ENCODE measurements around the gene HEG1. TPM values are rescaled to one million over a fixed set of nuclear protein-coding genes. Genes with fewer than 3 reads are reported as not detected.

HEG1 gene
- total and polyA plus RNA-seq, 2 of the 8 experiments (the other 6 are each of a cell fraction or from before 2014, with no cell fraction given): 5.3 to 9.7 TPM

DNA sequence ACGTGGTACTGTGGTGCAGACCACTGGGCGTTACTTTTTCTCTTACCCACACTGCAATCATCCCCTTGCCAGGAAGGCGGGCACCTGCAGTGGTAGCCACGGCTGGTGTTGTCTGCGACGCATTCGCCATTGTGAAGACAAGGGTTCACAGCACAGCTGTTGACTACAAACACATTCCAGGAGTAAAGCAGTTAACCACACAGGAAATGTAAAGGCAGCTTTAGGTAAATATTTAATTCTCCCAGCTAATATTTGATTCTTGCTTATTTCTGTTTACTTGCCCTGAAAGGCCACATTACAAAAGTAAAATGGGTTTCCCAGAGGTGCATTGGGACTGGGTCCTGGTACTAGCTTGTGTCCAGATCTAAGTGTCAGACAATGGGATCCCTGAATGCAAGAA, 45.4 kb downstream of the HEG1 start:
- TF ChIP-seq PHF8 (conservative IDR thresholded peaks at IDR 0.05; ENCODE audit: low read depth, low read length) (no peak), CREB1 (IDR thresholded peaks at IDR 0.05) (no peak), SP2 (IDR thresholded peaks at IDR 0.05; ENCODE audit: low read length) (no peak), CBX5 (IDR thresholded peaks at IDR 0.05; ENCODE audit: low read depth, low read length) (no peak), POLR2A (IDR thresholded peaks at IDR 0.05; ENCODE audit: control extremely low read depth in 1 of 2, low read depth in 2 of 2, low read length in 2 of 2) (no peak), NRF1 (IDR thresholded peaks at IDR 0.05; ENCODE audit: low read depth, low read length) (no peak), TCF12 (IDR thresholded peaks at IDR 0.05; ENCODE audit: low read depth, low read length) (no peak), BRCA1 (IDR thresholded peaks at IDR 0.05; ENCODE audit: low read depth, low read length) (no peak), SIN3A (conservative IDR thresholded peaks at IDR 0.05 in 1 of 2, IDR thresholded peaks at IDR 0.05 in 1 of 2; ENCODE audit: low read depth in 1 of 2, low read length in 2 of 2) (no peak), SRF (IDR thresholded peaks at IDR 0.05; ENCODE audit: low read depth, low read length) (no peak), ZNF274 (IDR thresholded peaks at IDR 0.05; ENCODE audit: borderline replicate concordance, extremely low read depth, low read length) (no peak), CBX8 (IDR thresholded peaks at IDR 0.05; ENCODE audit: borderline replicate concordance, low read depth, low read length) (no peak), EGR1 (IDR thresholded peaks at IDR 0.05; ENCODE audit: borderline replicate concordance, low read depth, low read length) (no peak), TEAD4 (IDR thresholded peaks at IDR 0.05; ENCODE audit: low read depth, low read length) (no peak), SIX5 (IDR thresholded peaks at IDR 0.05; ENCODE audit: low read depth, low read length) (no peak), TAF1 (IDR thresholded peaks at IDR 0.05; ENCODE audit: low read depth, low read length) (no peak)
- TF ChIP-seq, protein P1, sequence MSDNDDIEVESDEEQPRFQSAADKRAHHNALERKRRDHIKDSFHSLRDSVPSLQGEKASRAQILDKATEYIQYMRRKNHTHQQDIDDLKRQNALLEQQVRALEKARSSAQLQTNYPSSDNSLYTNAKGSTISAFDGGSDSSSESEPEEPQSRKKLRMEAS (IDR thresholded peaks at IDR 0.05): no peak
- H4K5ac ChIP-seq (ENCODE audit: insufficient read length, low read depth, low read length): no peak overlapping the region
- 96% methylated on average over 7 of the region's 7 CpGs; no CpG with 5 or more reads in 1 of the 2 experiments for WGBS, 2 experiments (ENCODE audit: extremely low coverage in 1 of 2, insufficient coverage in 1 of 2, insufficient read length in 1 of 2, insufficient replicate concordance in 2 of 2, low coverage in 1 of 2, low lambda C conversion rate in 2 of 2, missing lambda C conversion rate in 1 of 2)
- H3K79me1 ChIP-seq (ENCODE audit: low read depth, low read length): no peaks in the 10 kb centered on the region
- H3K14ac ChIP-seq (ENCODE audit: insufficient read length): no peak overlapping the region
- H3K79me2 ChIP-seq (ENCODE audit: control insufficient read depth in 1 of 2, insufficient read depth in 2 of 2, low read length in 2 of 2): no peaks in the 10 kb centered on the region
- no peak overlapping the region for H2BK15ac ChIP-seq (ENCODE audit: low read length)
- POLR2A ChIA-PET (ENCODE audit: partially characterized antibody): no interaction called here
- no peak overlapping the region for H2AFZ ChIP-seq (ENCODE audit: low read length)
- H3K4me3 ChIP-seq (ENCODE audit: extremely low read depth in 1 of 4, insufficient read depth in 2 of 4, low read depth in 3 of 4, low read length in 4 of 4): no peak overlapping the region
- DNase-seq (ENCODE audit: low read depth in 1 of 2, low spot score in 2 of 2) (no peak), FAIRE-seq (no peak)
- H4K91ac ChIP-seq (replicated peaks; ENCODE audit: insufficient read length, low read length): no peak overlapping the region
- H3K9ac ChIP-seq (replicated peaks in 1 of 4; ENCODE audit: extremely low read depth in 1 of 4, low read depth in 3 of 4, low read length in 3 of 4): no peak overlapping the region
- H3K18ac ChIP-seq (ENCODE audit: extremely low read depth, low read length): no peak overlapping the region
- H3K36me3 ChIP-seq (ENCODE audit: control insufficient read depth in 2 of 4, insufficient read depth in 4 of 4, low read length in 3 of 4): peaks cover 0 to 30% (median 8%) of the 10 kb centered on the region in 4 experiments; a peak in 6 of 8 replicates
- CTCF ChIA-PET (ENCODE audit: partially characterized antibody): no interaction called here
- H3K27me3 ChIP-seq (replicated peaks in 1 of 4; ENCODE audit: control insufficient read depth in 3 of 4, extremely low read depth in 1 of 4, insufficient read depth in 3 of 4, low read length in 3 of 4): no peaks in the 10 kb centered on the region
- H3K9me3 ChIP-seq (ENCODE audit: insufficient read depth in 2 of 2, low read depth in 1 of 2, low read length in 1 of 2): no peaks in the 10 kb centered on the region
- H2BK120ac ChIP-seq (replicated peaks; ENCODE audit: low read depth, low read length): no peak overlapping the region
- H3K4me1 ChIP-seq (replicated peaks in 1 of 4; ENCODE audit: control insufficient read depth in 3 of 4, insufficient read depth in 4 of 4, low read length in 3 of 4): peaks cover 0 to 3% (median 0%) of the 10 kb centered on the region in 4 experiments; a peak in 2 of 7 replicates
- no peak overlapping the region for H2BK12ac ChIP-seq (ENCODE audit: low read depth, low read length)
- H2BK20ac ChIP-seq (ENCODE audit: low read length): no peak overlapping the region
- no peak overlapping the region for H3K23ac ChIP-seq (ENCODE audit: insufficient read length)
- no peak overlapping the region for H3K56ac ChIP-seq (replicated peaks; ENCODE audit: insufficient read length, low read depth, low read length)
- no peak overlapping the region for H3K4me2 ChIP-seq (ENCODE audit: insufficient read depth in 1 of 2, low read depth in 2 of 2, low read length in 2 of 2)
- H4K8ac ChIP-seq (ENCODE audit: extremely low read depth, insufficient read depth, low read length): no peak overlapping the region
- no peak overlapping the region for H2AK5ac ChIP-seq (ENCODE audit: low read depth, low read length)
- H4K20me1 ChIP-seq (replicated peaks in 1 of 2; ENCODE audit: control insufficient read depth in 1 of 2, insufficient read depth in 2 of 2, low read length in 2 of 2): peaks cover 0 to 2% of the 10 kb centered on the region in 2 experiments
- H2BK5ac ChIP-seq (ENCODE audit: low read depth, low read length): no peak overlapping the region
- H3K27ac ChIP-seq (ENCODE audit: low read depth, low read length): no peak overlapping the region
- H3K4ac ChIP-seq (replicated peaks; ENCODE audit: insufficient read length, low read depth, low read length): no peak overlapping the region
- H3K23me2 ChIP-seq (ENCODE audit: low read depth, low read length): no peaks in the 10 kb centered on the region

All from H1 (cell line).